ENCODE data around the gene POLE. TPM values are rescaled to one million over a fixed set of nuclear protein-coding genes. Genes with fewer than 3 reads are reported as not detected.

POLE gene
- total RNA-seq, 1 experiment from 2014 or later: 144 TPM

- no peak for DNase-seq (ENCODE audit: low spot score)
- no peak overlapping the region for H3K27ac Mint-ChIP-seq
- H3K4me1 Mint-ChIP-seq: peaks cover 7% of the 10 kb centered on the region; the same call in 1 of the 2 replicates
- H3K27me3 Mint-ChIP-seq (ENCODE audit: low read depth): no peaks in the 10 kb centered on the region
- ChIA-PET CTCF (interaction anchor here (1.7 kb wide), 1 partner anchor 173 kb away, joined by 4 read pairs; no protein-coding TSS in a partner anchor), POLR2A (no interaction called here)
- H3K4me3 Mint-ChIP-seq: no peak overlapping the region
- peaks cover 7% of the 10 kb centered on the region for H3K9me3 Mint-ChIP-seq
- ATAC-seq: no peak
- H3K36me3 Mint-ChIP-seq: peaks cover 90% of the 10 kb centered on the region
- TF ChIP-seq ELF4 (CRISPR knock-in tag; IDR thresholded peaks at IDR 0.05; ENCODE audit: low read depth) (no peak), MAX (CRISPR knock-in tag; IDR thresholded peaks at IDR 0.05) (no peak), HMGA2 (CRISPR knock-in tag; IDR thresholded peaks at IDR 0.05) (no peak), TP53 (CRISPR knock-in tag; IDR thresholded peaks at IDR 0.05) (no peak), FOXP4 (CRISPR knock-in tag; IDR thresholded peaks at IDR 0.05) (no peak)
- TF ChIP-seq, protein P1, sequence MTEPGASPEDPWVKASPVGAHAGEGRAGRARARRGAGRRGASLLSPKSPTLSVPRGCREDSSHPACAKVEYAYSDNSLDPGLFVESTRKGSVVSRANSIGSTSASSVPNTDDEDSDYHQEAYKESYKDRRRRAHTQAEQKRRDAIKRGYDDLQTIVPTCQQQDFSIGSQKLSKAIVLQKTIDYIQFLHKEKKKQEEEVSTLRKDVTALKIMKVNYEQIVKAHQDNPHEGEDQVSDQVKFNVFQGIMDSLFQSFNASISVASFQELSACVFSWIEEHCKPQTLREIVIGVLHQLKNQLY (CRISPR knock-in tag; IDR thresholded peaks at IDR 0.05): no peak
These were observed 44.4 kb upstream of the POLE start for GRCh38 chr12:132731574-132731973.

DNA sequence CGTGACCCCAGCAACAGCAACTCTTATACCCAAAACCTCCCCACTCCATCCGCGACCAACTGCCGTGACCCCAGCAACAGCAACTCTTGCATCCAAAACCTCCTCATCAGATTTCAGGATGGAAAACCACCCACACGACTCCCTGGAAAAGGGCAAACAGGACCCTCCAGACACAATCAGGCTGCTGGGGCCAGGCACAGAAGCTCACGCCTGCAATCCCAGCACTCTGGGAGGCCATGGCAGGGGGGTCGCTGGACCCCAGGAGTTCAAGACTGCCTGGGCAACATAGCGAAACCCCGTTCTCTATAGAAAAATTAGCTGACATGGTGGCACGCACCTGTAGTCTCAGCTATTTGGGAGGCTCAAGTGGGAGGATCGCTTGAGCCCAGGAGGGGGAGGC is 43.2 kb upstream of the POLE start:
- Mint-ChIP-seq H3K27ac (peak overlapping the region; percentile 45; the same call in 1 of the 2 replicates), H3K4me1 (peaks cover 7% of the 10 kb centered on the region; the same call in 1 of the 2 replicates), H3K36me3 (peaks cover 90% of the 10 kb centered on the region), H3K27me3 (ENCODE audit: low read depth) (no peaks in the 10 kb centered on the region), H3K4me3 (no peak overlapping the region), H3K9me3 (peaks cover 7% of the 10 kb centered on the region)
- DNase-seq (ENCODE audit: low spot score) (no peak), ATAC-seq (no peak)
- ChIA-PET POLR2A (no interaction called here), CTCF (interaction anchor here (1.7 kb wide), 1 partner anchor 174 kb away, joined by 4 read pairs; no protein-coding TSS in a partner anchor)
- TF ChIP-seq, protein P2, sequence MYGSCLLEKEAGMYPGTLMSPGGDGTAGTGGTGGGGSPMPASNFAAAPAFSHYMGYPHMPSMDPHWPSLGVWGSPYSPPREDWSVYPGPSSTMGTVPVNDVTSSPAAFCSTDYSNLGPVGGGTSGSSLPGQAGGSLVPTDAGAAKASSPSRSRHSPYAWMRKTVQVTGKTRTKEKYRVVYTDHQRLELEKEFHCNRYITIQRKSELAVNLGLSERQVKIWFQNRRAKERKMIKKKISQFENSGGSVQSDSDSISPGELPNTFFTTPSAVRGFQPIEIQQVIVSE (CRISPR knock-in tag; IDR thresholded peaks at IDR 0.05; ENCODE audit: borderline replicate concordance): no peak
- TF ChIP-seq, protein P3, sequence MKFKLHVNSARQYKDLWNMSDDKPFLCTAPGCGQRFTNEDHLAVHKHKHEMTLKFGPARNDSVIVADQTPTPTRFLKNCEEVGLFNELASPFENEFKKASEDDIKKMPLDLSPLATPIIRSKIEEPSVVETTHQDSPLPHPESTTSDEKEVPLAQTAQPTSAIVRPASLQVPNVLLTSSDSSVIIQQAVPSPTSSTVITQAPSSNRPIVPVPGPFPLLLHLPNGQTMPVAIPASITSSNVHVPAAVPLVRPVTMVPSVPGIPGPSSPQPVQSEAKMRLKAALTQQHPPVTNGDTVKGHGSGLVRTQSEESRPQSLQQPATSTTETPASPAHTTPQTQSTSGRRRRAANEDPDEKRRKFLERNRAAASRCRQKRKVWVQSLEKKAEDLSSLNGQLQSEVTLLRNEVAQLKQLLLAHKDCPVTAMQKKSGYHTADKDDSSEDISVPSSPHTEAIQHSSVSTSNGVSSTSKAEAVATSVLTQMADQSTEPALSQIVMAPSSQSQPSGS (CRISPR knock-in tag; IDR thresholded peaks at IDR 0.05; ENCODE audit: borderline replicate concordance, low read depth): no peak
- no peak for TF ChIP-seq GRHL2 (CRISPR knock-in tag; IDR thresholded peaks at IDR 0.05; ENCODE audit: insufficient replicate concordance, severe bottlenecking)
- no peak for TF ChIP-seq ESRRA (CRISPR knock-in tag; IDR thresholded peaks at IDR 0.05; ENCODE audit: borderline replicate concordance)
- no peak for TF ChIP-seq MXD4 (CRISPR knock-in tag; IDR thresholded peaks at IDR 0.05; ENCODE audit: borderline replicate concordance)
- TF ChIP-seq ZNF423 (CRISPR knock-in tag; IDR thresholded peaks at IDR 0.05): no peak

- DNase-seq (ENCODE audit: low spot score) (no peak), ATAC-seq (no peak)
- TF ChIP-seq, protein P4, sequence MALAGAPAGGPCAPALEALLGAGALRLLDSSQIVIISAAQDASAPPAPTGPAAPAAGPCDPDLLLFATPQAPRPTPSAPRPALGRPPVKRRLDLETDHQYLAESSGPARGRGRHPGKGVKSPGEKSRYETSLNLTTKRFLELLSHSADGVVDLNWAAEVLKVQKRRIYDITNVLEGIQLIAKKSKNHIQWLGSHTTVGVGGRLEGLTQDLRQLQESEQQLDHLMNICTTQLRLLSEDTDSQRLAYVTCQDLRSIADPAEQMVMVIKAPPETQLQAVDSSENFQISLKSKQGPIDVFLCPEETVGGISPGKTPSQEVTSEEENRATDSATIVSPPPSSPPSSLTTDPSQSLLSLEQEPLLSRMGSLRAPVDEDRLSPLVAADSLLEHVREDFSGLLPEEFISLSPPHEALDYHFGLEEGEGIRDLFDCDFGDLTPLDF (CRISPR knock-in tag; IDR thresholded peaks at IDR 0.05): no peak
- TF ChIP-seq, protein P5, sequence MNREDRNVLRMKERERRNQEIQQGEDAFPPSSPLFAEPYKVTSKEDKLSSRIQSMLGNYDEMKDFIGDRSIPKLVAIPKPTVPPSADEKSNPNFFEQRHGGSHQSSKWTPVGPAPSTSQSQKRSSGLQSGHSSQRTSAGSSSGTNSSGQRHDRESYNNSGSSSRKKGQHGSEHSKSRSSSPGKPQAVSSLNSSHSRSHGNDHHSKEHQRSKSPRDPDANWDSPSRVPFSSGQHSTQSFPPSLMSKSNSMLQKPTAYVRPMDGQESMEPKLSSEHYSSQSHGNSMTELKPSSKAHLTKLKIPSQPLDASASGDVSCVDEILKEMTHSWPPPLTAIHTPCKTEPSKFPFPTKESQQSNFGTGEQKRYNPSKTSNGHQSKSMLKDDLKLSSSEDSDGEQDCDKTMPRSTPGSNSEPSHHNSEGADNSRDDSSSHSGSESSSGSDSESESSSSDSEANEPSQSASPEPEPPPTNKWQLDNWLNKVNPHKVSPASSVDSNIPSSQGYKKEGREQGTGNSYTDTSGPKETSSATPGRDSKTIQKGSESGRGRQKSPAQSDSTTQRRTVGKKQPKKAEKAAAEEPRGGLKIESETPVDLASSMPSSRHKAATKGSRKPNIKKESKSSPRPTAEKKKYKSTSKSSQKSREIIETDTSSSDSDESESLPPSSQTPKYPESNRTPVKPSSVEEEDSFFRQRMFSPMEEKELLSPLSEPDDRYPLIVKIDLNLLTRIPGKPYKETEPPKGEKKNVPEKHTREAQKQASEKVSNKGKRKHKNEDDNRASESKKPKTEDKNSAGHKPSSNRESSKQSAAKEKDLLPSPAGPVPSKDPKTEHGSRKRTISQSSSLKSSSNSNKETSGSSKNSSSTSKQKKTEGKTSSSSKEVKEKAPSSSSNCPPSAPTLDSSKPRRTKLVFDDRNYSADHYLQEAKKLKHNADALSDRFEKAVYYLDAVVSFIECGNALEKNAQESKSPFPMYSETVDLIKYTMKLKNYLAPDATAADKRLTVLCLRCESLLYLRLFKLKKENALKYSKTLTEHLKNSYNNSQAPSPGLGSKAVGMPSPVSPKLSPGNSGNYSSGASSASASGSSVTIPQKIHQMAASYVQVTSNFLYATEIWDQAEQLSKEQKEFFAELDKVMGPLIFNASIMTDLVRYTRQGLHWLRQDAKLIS (CRISPR knock-in tag; IDR thresholded peaks at IDR 0.05; ENCODE audit: borderline replicate concordance): no peak
- TF ChIP-seq NFATC4 (CRISPR knock-in tag; IDR thresholded peaks at IDR 0.05) (no peak), CREM (CRISPR knock-in tag; IDR thresholded peaks at IDR 0.05) (no peak), ATF3 (CRISPR knock-in tag; conservative IDR thresholded peaks at IDR 0.05) (no peak), MAX (CRISPR knock-in tag; IDR thresholded peaks at IDR 0.05) (no peak)
These were observed 42.6 kb upstream of the POLE start for GRCh38 chr12:132729541-132730320.

More at GRCh38 chr12:132729541-132730320, 42.6 kb upstream of the POLE start:
- CTCF ChIA-PET: interaction anchor here (1.7 kb wide), 1 partner anchor 175 kb away, joined by 4 read pairs; no protein-coding TSS in a partner anchor
- H3K4me3 Mint-ChIP-seq: no peak overlapping the region
- no peaks in the 10 kb centered on the region for H3K27me3 Mint-ChIP-seq (ENCODE audit: low read depth)
- peaks cover 7% of the 10 kb centered on the region for H3K9me3 Mint-ChIP-seq
- H3K36me3 Mint-ChIP-seq: peaks cover 89% of the 10 kb centered on the region
- H3K27ac Mint-ChIP-seq: peak overlapping the region; percentile 45; the same call in 1 of the 2 replicates
- POLR2A ChIA-PET: no interaction called here
- peaks cover 7% of the 10 kb centered on the region; the same call in 1 of the 2 replicates for H3K4me1 Mint-ChIP-seq

All from WTC11 (cell line).